Ascending aorta (tissue), 2 donors: ENCODE results near the gene KCNMA1. TPM values are rescaled to one million over a fixed set of nuclear protein-coding genes. Genes with fewer than 3 reads are reported as not detected.

Experiments
- DNase-seq, 2 donors: peaks; one replicate each; pipeline ENCODE4 v3.0.0-alpha.2; 2019; ENCODE audit warnings: low spot score in 2 of 2
- H3K27ac ChIP-seq, 2 donors: fragments of 200-600 bp; sonication (generic); one replicate each; pipeline ENCODE4 v1.5.1; 2016 to 2017; ENCODE audit warnings: mild to moderate bottlenecking in 1 of 2
- H3K27me3 ChIP-seq: fragments of 200-600 bp; sonication (generic); one replicate; pipeline ENCODE4 v1.5.1; 2017
- H3K36me3 ChIP-seq, 2 donors: fragments of 200-600 bp; sonication (generic); one replicate each; pipeline ENCODE4 v1.5.1; 2016
- H3K4me1 ChIP-seq, 2 donors: fragments of 200-600 bp; sonication (generic); one replicate each; pipeline ENCODE4 v1.5.1; 2016 to 2017; ENCODE audit warnings: mild to moderate bottlenecking in 1 of 2
- H3K4me3 ChIP-seq, 2 donors: fragments of 200-600 bp; sonication (generic); one replicate each; pipeline ENCODE4 v1.5.1; 2016 to 2017; ENCODE audit warnings: mild to moderate bottlenecking in 1 of 2
- H3K9me3 ChIP-seq, 2 donors: fragments of 200-600 bp; sonication (generic); one replicate each; pipeline ENCODE4 v1.5.1; 2016
- intact Hi-C: fragments of 100-400 bp; cut with DNase I; formaldehyde crosslinking; loops from one replicate; pipeline ENCODE4 v1.15.1; 2023
- total RNA-seq: library from RNA; depleted of rRNA; stranded (reverse); fragments of >200 nt; gene quantifications from one replicate; pipeline ENCODE4 v1.1.0, GENCODE V29; 2016
- TF ChIP-seq, protein P1 (sequence below), 3 experiments: fragments of 200-600 bp in 2 of 3; fragments of 450-650 bp in 1 of 3; sonication (generic) in 2 of 3; IDR thresholded peaks; one replicate each; pipeline ENCODE4 v1.5.1; 2016 to 2019; ENCODE audit warnings: antibody characterized with exemption in 3 of 3, mild to moderate bottlenecking in 1 of 3, moderate library complexity in 1 of 3

KCNMA1 gene
- total RNA-seq, 1 donor from 2014 or later, result 28.6 TPM

DNA sequence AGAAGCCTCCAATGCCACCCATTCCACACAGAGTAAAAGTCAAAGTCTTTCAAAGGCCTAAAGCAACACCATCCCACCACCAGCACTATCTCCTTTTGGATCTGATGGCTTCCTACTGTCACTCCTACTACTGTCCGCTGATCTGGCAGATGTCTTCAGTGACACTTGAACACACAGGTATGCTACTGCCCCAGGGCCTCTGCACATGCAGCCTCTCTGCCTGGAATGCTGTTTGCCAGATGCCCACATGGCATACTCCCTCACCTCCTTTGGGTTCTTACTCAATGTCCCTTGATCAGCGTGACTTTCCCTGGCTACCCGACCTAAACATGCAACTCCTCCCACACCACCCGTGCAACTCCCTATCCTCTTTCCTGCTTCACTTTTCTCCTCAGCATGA lies 512.4 kb downstream of the KCNMA1 start:
- Histone ChIP-seq H3K4me3 (no peak overlapping the region), H3K27me3 (no peaks in the 10 kb centered on the region), H3K9me3 (no peaks in the 10 kb centered on the region), H3K4me1 (peaks cover 0 to 3% of the 10 kb centered on the region in 2 donors), H3K27ac (no peak overlapping the region), H3K36me3 (no peaks in the 10 kb centered on the region)
- intact Hi-C loops, result no loop called here
- TF ChIP-seq, protein P1, sequence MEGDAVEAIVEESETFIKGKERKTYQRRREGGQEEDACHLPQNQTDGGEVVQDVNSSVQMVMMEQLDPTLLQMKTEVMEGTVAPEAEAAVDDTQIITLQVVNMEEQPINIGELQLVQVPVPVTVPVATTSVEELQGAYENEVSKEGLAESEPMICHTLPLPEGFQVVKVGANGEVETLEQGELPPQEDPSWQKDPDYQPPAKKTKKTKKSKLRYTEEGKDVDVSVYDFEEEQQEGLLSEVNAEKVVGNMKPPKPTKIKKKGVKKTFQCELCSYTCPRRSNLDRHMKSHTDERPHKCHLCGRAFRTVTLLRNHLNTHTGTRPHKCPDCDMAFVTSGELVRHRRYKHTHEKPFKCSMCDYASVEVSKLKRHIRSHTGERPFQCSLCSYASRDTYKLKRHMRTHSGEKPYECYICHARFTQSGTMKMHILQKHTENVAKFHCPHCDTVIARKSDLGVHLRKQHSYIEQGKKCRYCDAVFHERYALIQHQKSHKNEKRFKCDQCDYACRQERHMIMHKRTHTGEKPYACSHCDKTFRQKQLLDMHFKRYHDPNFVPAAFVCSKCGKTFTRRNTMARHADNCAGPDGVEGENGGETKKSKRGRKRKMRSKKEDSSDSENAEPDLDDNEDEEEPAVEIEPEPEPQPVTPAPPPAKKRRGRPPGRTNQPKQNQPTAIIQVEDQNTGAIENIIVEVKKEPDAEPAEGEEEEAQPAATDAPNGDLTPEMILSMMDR (IDR thresholded peaks at IDR 0.05), result no peak
- no peak for DNase-seq

- intact Hi-C loops, result no loop called here
- no peaks in the 10 kb centered on the region for H3K27me3 ChIP-seq
- peaks cover 0 to 7% of the 10 kb centered on the region in 2 donors for H3K36me3 ChIP-seq
- no peak for DNase-seq
- TF ChIP-seq, protein P1 (IDR thresholded peaks at IDR 0.05), result no peak
- no peak overlapping the region for H3K27ac ChIP-seq
- no peak overlapping the region for H3K4me3 ChIP-seq
- H3K4me1 ChIP-seq, result no peaks in the 10 kb centered on the region
- no peaks in the 10 kb centered on the region for H3K9me3 ChIP-seq
These were observed 514.3 kb downstream of the KCNMA1 start for GRCh38 chr10:77123330-77123729.

GRCh38 chr10:77121829-77122228 lies 515.8 kb downstream of the KCNMA1 start:
- Histone ChIP-seq H3K36me3 (peaks cover 0 to 10% of the 10 kb centered on the region in 2 donors), H3K27ac (no peak overlapping the region), H3K9me3 (no peaks in the 10 kb centered on the region), H3K4me1 (no peaks in the 10 kb centered on the region), H3K4me3 (no peak overlapping the region), H3K27me3 (no peaks in the 10 kb centered on the region)
- TF ChIP-seq, protein P1 (IDR thresholded peaks at IDR 0.05), result no peak
- DNase-seq, result no peak
- intact Hi-C loops, result no loop called here

- Histone ChIP-seq H3K27ac (no peak overlapping the region), H3K9me3 (no peaks in the 10 kb centered on the region), H3K27me3 (no peaks in the 10 kb centered on the region), H3K4me1 (no peaks in the 10 kb centered on the region), H3K4me3 (no peak overlapping the region), H3K36me3 (peaks cover 0 to 10% of the 10 kb centered on the region in 2 donors)
- TF ChIP-seq, protein P1 (IDR thresholded peaks at IDR 0.05), result no peak
- intact Hi-C loops, result no loop called here
- no peak for DNase-seq
These were observed 516.8 kb downstream of the KCNMA1 start for GRCh38 chr10:77120666-77121376.

DNA sequence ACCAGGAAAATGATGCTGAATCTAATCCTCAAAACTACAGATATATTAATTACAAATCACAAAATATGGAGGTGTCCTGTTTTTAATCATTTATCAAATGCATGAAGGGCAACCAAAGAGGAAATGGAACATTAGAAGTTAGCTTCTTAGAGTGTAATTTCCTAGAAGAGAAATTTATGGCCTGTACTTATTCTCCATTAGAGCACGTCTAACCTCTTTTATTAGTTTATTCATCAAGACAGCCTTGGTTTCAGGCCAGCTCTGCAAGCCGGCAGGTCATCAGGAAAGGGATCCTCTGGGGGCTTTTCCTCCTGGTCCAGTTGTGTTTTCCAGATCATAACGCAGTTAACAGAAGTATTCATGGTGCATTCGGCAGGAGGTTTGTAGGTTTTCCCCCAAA lies 517.6 kb downstream of the KCNMA1 start:
- Histone ChIP-seq H3K36me3 (peaks cover 0 to 10% of the 10 kb centered on the region in 2 donors), H3K9me3 (no peaks in the 10 kb centered on the region), H3K27ac (no peak overlapping the region), H3K4me3 (no peak overlapping the region), H3K27me3 (no peaks in the 10 kb centered on the region), H3K4me1 (no peaks in the 10 kb centered on the region)
- intact Hi-C loops, result no loop called here
- TF ChIP-seq, protein P1 (IDR thresholded peaks at IDR 0.05), result no peak
- DNase-seq, result no peak
